Measurements from ENCODE around the gene PGRMC1. TPM values are rescaled to one million over a fixed set of nuclear protein-coding genes. Genes with fewer than 3 reads are reported as not detected.
"Not testable (repeated sequence)": the region's sequence is repeated elsewhere in the genome, so short reads cannot be mapped to it uniquely, and the experiment has no call there.

The PGRMC1 gene
- total and polyA plus RNA-seq, 2 experiments from 2014 or later = 163 to 307 TPM

- peak; percentile 42 for DNase-seq (ENCODE audit: low spot score)
- Histone ChIP-seq H4K20me1 (ENCODE audit: insufficient read depth, poor library complexity, severe bottlenecking) (no peaks in the 10 kb centered on the region), H3K4me2 (no peak overlapping the region), H3K27me3 (no peaks in the 10 kb centered on the region), H3K36me3 (replicated peaks; ENCODE audit: insufficient read depth, low read depth) (no peaks in the 10 kb centered on the region), H3K79me2 (no peaks in the 10 kb centered on the region), H3K4me1 (ENCODE audit: insufficient read depth) (no peaks in the 10 kb centered on the region), H3K9me3 (ENCODE audit: low read depth) (no peaks in the 10 kb centered on the region), H3K4me3 (no peak overlapping the region), H3K9me2 (replicated peaks; ENCODE audit: insufficient read depth) (no peaks in the 10 kb centered on the region), H2AFZ (no peak overlapping the region), H3K27ac (no peak overlapping the region)
- WGBS (ENCODE audit: low lambda C conversion rate, missing lambda C conversion rate) = 66% methylated on average over 8 of the region's 8 CpGs
- TF ChIP-seq EZH2 (IDR thresholded peaks at IDR 0.05; ENCODE audit: borderline replicate concordance) (no peak), EZH2phosphoT487 (IDR thresholded peaks at IDR 0.05; ENCODE audit: low read depth, severe bottlenecking, unreplicated experiment) (no peak), CTCF (IDR thresholded peaks at IDR 0.05; ENCODE audit: poor library complexity) (no peak)
Observed at GRCh38 chrX:119190831-119191230, 45.3 kb upstream of the PGRMC1 start.

- no peaks in the 10 kb centered on the region for H3K9me2 ChIP-seq (replicated peaks; ENCODE audit: insufficient read depth)
- H3K27me3 ChIP-seq = no peaks in the 10 kb centered on the region
- no peak overlapping the region for H3K4me2 ChIP-seq
- H3K9me3 ChIP-seq (ENCODE audit: low read depth) = no peaks in the 10 kb centered on the region
- H3K4me1 ChIP-seq (ENCODE audit: insufficient read depth) = no peaks in the 10 kb centered on the region
- no peaks in the 10 kb centered on the region for H3K79me2 ChIP-seq
- TF ChIP-seq CTCF (IDR thresholded peaks at IDR 0.05; ENCODE audit: poor library complexity) (peak; percentile 35), EZH2phosphoT487 (IDR thresholded peaks at IDR 0.05; ENCODE audit: low read depth, severe bottlenecking, unreplicated experiment) (no peak)
- WGBS (ENCODE audit: low lambda C conversion rate, missing lambda C conversion rate) = 65% methylated on average over 5 of the region's 5 CpGs
- H3K36me3 ChIP-seq (replicated peaks; ENCODE audit: insufficient read depth, low read depth) = no peaks in the 10 kb centered on the region
- no peak overlapping the region for H2AFZ ChIP-seq
- DNase-seq (ENCODE audit: low spot score) = peak; percentile 19
- H4K20me1 ChIP-seq (ENCODE audit: insufficient read depth, poor library complexity, severe bottlenecking) = no peaks in the 10 kb centered on the region
- no peak overlapping the region for H3K27ac ChIP-seq
- H3K4me3 ChIP-seq = no peak overlapping the region
Observed at GRCh38 chrX:119194621-119195020, 41.5 kb upstream of the PGRMC1 start.

- Histone ChIP-seq H3K4me2 (no peak overlapping the region), H3K27me3 (no peaks in the 10 kb centered on the region), H4K20me1 (ENCODE audit: insufficient read depth, poor library complexity, severe bottlenecking) (no peaks in the 10 kb centered on the region), H3K9me3 (ENCODE audit: low read depth) (no peaks in the 10 kb centered on the region), H3K4me1 (ENCODE audit: insufficient read depth) (no peaks in the 10 kb centered on the region), H3K79me2 (no peaks in the 10 kb centered on the region), H2AFZ (no peak overlapping the region), H3K9me2 (replicated peaks; ENCODE audit: insufficient read depth) (no peaks in the 10 kb centered on the region), H3K36me3 (replicated peaks; ENCODE audit: insufficient read depth, low read depth) (no peaks in the 10 kb centered on the region), H3K27ac (no peak overlapping the region), H3K4me3 (no peak overlapping the region)
- 80% methylated on average over 4 of the region's 4 CpGs for WGBS (ENCODE audit: low lambda C conversion rate, missing lambda C conversion rate)
- no peak for DNase-seq (ENCODE audit: low spot score)
- no peak for TF ChIP-seq EZH2 (IDR thresholded peaks at IDR 0.05; ENCODE audit: borderline replicate concordance)
- no peak for TF ChIP-seq CTCF (IDR thresholded peaks at IDR 0.05; ENCODE audit: poor library complexity)
- TF ChIP-seq EZH2phosphoT487 (IDR thresholded peaks at IDR 0.05; ENCODE audit: low read depth, severe bottlenecking, unreplicated experiment) = no peak
Observed at GRCh38 chrX:119201570-119201969, 34.5 kb upstream of the PGRMC1 start.

- TF ChIP-seq CTCF (IDR thresholded peaks at IDR 0.05; ENCODE audit: poor library complexity) (no peak), EZH2phosphoT487 (IDR thresholded peaks at IDR 0.05; ENCODE audit: low read depth, severe bottlenecking, unreplicated experiment) (no peak), EZH2 (IDR thresholded peaks at IDR 0.05; ENCODE audit: borderline replicate concordance) (no peak)
- Histone ChIP-seq H3K4me1 (ENCODE audit: insufficient read depth) (no peaks in the 10 kb centered on the region), H3K9me2 (replicated peaks; ENCODE audit: insufficient read depth) (no peaks in the 10 kb centered on the region), H3K4me2 (no peak overlapping the region), H3K27me3 (no peaks in the 10 kb centered on the region), H3K27ac (no peak overlapping the region), H3K36me3 (replicated peaks; ENCODE audit: insufficient read depth, low read depth) (no peaks in the 10 kb centered on the region), H3K79me2 (no peaks in the 10 kb centered on the region), H3K4me3 (no peak overlapping the region), H4K20me1 (ENCODE audit: insufficient read depth, poor library complexity, severe bottlenecking) (no peaks in the 10 kb centered on the region), H3K9me3 (ENCODE audit: low read depth) (no peaks in the 10 kb centered on the region), H2AFZ (no peak overlapping the region)
- peak; percentile 10 for DNase-seq (ENCODE audit: low spot score)
- WGBS (ENCODE audit: low lambda C conversion rate, missing lambda C conversion rate) = 75% methylated on average over 5 of the region's 5 CpGs
Observed at GRCh38 chrX:119206203-119206602, 29.9 kb upstream of the PGRMC1 start.

GRCh38 chrX:119207483-119207882, 28.6 kb upstream of the PGRMC1 start:
- not testable (repeated sequence) for DNase-seq (ENCODE audit: low spot score); H3K4me2 ChIP-seq; H3K27ac ChIP-seq; H2AFZ ChIP-seq; H4K20me1 ChIP-seq (ENCODE audit: insufficient read depth, poor library complexity, severe bottlenecking); H3K4me1 ChIP-seq (ENCODE audit: insufficient read depth); H3K4me3 ChIP-seq; H3K9me2 ChIP-seq (replicated peaks; ENCODE audit: insufficient read depth); H3K36me3 ChIP-seq (replicated peaks; ENCODE audit: insufficient read depth, low read depth); H3K9me3 ChIP-seq (ENCODE audit: low read depth); H3K27me3 ChIP-seq; H3K79me2 ChIP-seq
- WGBS (ENCODE audit: low lambda C conversion rate, missing lambda C conversion rate) = 73% methylated on average over 10 of the region's 10 CpGs

All from hepatocyte (in vitro differentiated cells).